Measurements from ENCODE around the gene CEACAM20.

GRCh38 chr19:44542671-44543070 is 13.2 kb upstream of the CEACAM20 start:
- no peak for TF ChIP-seq ZSCAN29 (CRISPR knock-in tag; conservative IDR thresholded peaks at IDR 0.05)
- TF ChIP-seq PRMT3 (CRISPR knock-in tag; IDR thresholded peaks at IDR 0.05; ENCODE audit: borderline replicate concordance, low read depth), result no peak
- no peak for TF ChIP-seq MYC (CRISPR knock-in tag; IDR thresholded peaks at IDR 0.05; ENCODE audit: borderline replicate concordance)
- TF ChIP-seq ATF5 (CRISPR knock-in tag; IDR thresholded peaks at IDR 0.05; ENCODE audit: low read depth), result no peak
- no peak for TF ChIP-seq ZBTB20 (CRISPR knock-in tag; IDR thresholded peaks at IDR 0.05; ENCODE audit: borderline replicate concordance, low read depth)
- no peak for TF ChIP-seq TAF1 (CRISPR knock-in tag; IDR thresholded peaks at IDR 0.05)
- TF ChIP-seq ZNF256 (CRISPR knock-in tag; conservative IDR thresholded peaks at IDR 0.05), result no peak
- no peak for TF ChIP-seq FOXM1 (CRISPR knock-in tag; IDR thresholded peaks at IDR 0.05)
- TF ChIP-seq NFYB (CRISPR knock-in tag; IDR thresholded peaks at IDR 0.05), result no peak
- TF ChIP-seq ZBTB14 (CRISPR knock-in tag; IDR thresholded peaks at IDR 0.05), result no peak
- no peak for TF ChIP-seq ZNF513 (CRISPR knock-in tag; conservative IDR thresholded peaks at IDR 0.05)
- no peak for TF ChIP-seq PRDM15 (CRISPR knock-in tag; IDR thresholded peaks at IDR 0.05)
- TF ChIP-seq ZBTB7A (CRISPR knock-in tag; IDR thresholded peaks at IDR 0.05), result no peak

All from HepG2 (cell line).